HG02885 (cell line): ENCODE results near the gene SERPINA3.

Experiments used
- ATAC-seq: cut with Tn5 transposase; IDR thresholded peaks from one replicate; pipeline ENCODE4 v1.9.1; 2021; ENCODE audit warnings: mild to moderate bottlenecking; ENCODE audit not compliant: unreplicated experiment, poor library complexity

The SERPINA3 gene

GRCh38 chr14:94650806-94651805 is 38.9 kb downstream of the SERPINA3 start:
- no peak for ATAC-seq

GRCh38 chr14:94653321-94653720 is 41.1 kb downstream of the SERPINA3 start:
- ATAC-seq = no peak

- no peak for ATAC-seq
Measured at GRCh38 chr14:94654071-94654861, 42.1 kb downstream of the SERPINA3 start.

GRCh38 chr14:94655169-94655710 is 43.0 kb downstream of the SERPINA3 start:
- ATAC-seq = no peak

- no peak for ATAC-seq
Measured at GRCh38 chr14:94656043-94656442, 43.9 kb downstream of the SERPINA3 start.

GRCh38 chr14:94659256-94659655 is 47.1 kb downstream of the SERPINA3 start:
- no peak for ATAC-seq

GRCh38 chr14:94659901-94660300 is 47.7 kb downstream of the SERPINA3 start:
- ATAC-seq = no peak

GRCh38 chr14:94660306-94660946 is 48.2 kb downstream of the SERPINA3 start:
- ATAC-seq = no peak

- no peak for ATAC-seq
Measured at GRCh38 chr14:94663538-94663937, 51.3 kb downstream of the SERPINA3 start.

GRCh38 chr14:94663965-94664704 is 51.9 kb downstream of the SERPINA3 start:
- ATAC-seq = no peak

- ATAC-seq = no peak
Measured at GRCh38 chr14:94665121-94665520, 52.9 kb downstream of the SERPINA3 start.

- ATAC-seq = no peak
Measured at GRCh38 chr14:94665544-94665943, 53.4 kb downstream of the SERPINA3 start.

- no peak for ATAC-seq
Measured at GRCh38 chr14:94670692-94671285, 58.6 kb downstream of the SERPINA3 start.

- no peak for ATAC-seq
Measured at GRCh38 chr14:94671870-94672444, 59.8 kb downstream of the SERPINA3 start.

GRCh38 chr14:94673071-94673470 is 60.9 kb downstream of the SERPINA3 start:
- no peak for ATAC-seq
